G401.6 (cell line): Measurements from ENCODE around the gene GPX4.
A peak's percentile ranks its signal among the peaks of the same experiment; 100 is the strongest.

Experiments
- FAIRE-seq: peaks from 2 replicates; lab custom pipeline; 2012; peaks lifted over from hg19 to GRCh38; lab: Jason Lieb, UNC

GPX4 gene

GRCh38 chr19:1103708-1104310, at the start of gene GPX4:
Gene GPX4 (plus strand): TSS chr19:1103994. CDS start chr19:1104044, 50 bp downstream.
- peak; percentile 98 for FAIRE-seq

GRCh38 chr19:1054102-1055027, 49.4 kb upstream of the GPX4 start:
- no peak for FAIRE-seq

GRCh38 chr19:1055028-1055425, 48.8 kb upstream of the GPX4 start:
- FAIRE-seq, result no peak

GRCh38 chr19:1055886-1056620, 47.7 kb upstream of the GPX4 start:
- FAIRE-seq, result no peak

- FAIRE-seq, result no peak
Observed at GRCh38 chr19:1057176-1057855, 46.5 kb upstream of the GPX4 start.

- no peak for FAIRE-seq
Observed at GRCh38 chr19:1058112-1058511, 45.7 kb upstream of the GPX4 start.

- no peak for FAIRE-seq
Observed at GRCh38 chr19:1060689-1061088, 43.1 kb upstream of the GPX4 start.

- no peak for FAIRE-seq
Observed at GRCh38 chr19:1061987-1062386, 41.8 kb upstream of the GPX4 start.

- FAIRE-seq, result no peak
Observed at GRCh38 chr19:1062387-1063029, 41.3 kb upstream of the GPX4 start.

- FAIRE-seq, result no peak
Observed at GRCh38 chr19:1063030-1063908, 40.5 kb upstream of the GPX4 start.

GRCh38 chr19:1063909-1064660, 39.7 kb upstream of the GPX4 start:
- FAIRE-seq, result no peak

GRCh38 chr19:1064661-1065605, 38.9 kb upstream of the GPX4 start:
- FAIRE-seq, result no peak

- no peak for FAIRE-seq
Observed at GRCh38 chr19:1065606-1066109, 38.1 kb upstream of the GPX4 start.

- FAIRE-seq, result no peak
Observed at GRCh38 chr19:1066251-1066747, 37.5 kb upstream of the GPX4 start.

- no peak for FAIRE-seq
Observed at GRCh38 chr19:1066748-1067340, 37.0 kb upstream of the GPX4 start, which contains the start of gene ARHGAP45. Gene ARHGAP45 (plus strand): TSS chr19:1067167. CDS start chr19:1067406, 239 bp downstream.

- no peak for FAIRE-seq
Observed at GRCh38 chr19:1067341-1067957, 36.3 kb upstream of the GPX4 start.
